ENCODE results near the gene CALML4.
A peak's percentile ranks its signal among the peaks of the same experiment; 100 is the strongest.
"Not testable (repeated sequence)": the region's sequence is repeated elsewhere in the genome, so short reads cannot be mapped to it uniquely, and the experiment has no call there.

CALML4 gene, protein sequence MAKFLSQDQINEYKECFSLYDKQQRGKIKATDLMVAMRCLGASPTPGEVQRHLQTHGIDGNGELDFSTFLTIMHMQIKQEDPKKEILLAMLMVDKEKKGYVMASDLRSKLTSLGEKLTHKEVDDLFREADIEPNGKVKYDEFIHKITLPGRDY

DNA sequence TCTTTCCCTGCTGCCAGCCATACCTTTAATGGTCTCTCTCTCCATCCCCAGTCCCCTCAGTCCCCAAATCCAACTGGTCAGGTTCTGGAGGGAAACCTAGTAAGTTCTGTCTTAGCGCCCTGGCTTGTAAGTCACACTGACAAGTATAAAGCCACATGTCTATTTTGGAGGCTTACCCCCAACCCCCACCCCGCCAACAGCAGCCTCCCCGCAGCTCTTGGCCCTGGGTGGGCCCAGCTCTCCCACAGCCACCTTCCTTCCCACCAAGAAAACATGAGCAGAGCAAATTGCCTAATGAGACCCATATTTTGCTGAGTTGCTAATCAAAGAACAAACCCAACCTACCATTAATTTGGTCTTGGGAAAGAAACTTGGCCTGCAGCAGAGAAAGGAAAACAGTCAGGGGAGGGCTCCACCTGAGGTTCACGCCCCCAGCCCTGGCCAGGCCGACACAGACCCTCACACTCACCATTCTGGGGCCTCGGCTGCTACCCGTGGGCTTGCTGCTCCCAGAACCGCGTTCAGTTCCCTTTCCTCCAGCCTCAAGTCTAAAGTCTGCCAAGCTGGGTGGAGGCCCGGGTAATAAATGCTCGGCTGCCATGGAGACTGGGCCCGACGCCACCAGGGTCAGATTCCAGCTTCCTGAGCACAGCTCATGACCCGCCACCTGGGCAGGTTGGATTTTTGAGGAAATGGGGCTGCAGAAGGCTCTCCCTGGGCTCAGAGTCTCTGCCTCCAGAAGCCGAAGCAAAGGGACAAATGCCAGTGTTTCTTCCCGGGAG, at the start of gene CALML4:
CALML4 (minus strand) TSS at position 557 of the 782 bp plus-strand sequence; CDS start at position 472, 85 bp downstream.
- in situ Hi-C loops (cut with MboI; ENCODE audit: low pct_unique_long_range_greater_than_20kb, low sequenced_read_pairs), result no loop called here

DNA sequence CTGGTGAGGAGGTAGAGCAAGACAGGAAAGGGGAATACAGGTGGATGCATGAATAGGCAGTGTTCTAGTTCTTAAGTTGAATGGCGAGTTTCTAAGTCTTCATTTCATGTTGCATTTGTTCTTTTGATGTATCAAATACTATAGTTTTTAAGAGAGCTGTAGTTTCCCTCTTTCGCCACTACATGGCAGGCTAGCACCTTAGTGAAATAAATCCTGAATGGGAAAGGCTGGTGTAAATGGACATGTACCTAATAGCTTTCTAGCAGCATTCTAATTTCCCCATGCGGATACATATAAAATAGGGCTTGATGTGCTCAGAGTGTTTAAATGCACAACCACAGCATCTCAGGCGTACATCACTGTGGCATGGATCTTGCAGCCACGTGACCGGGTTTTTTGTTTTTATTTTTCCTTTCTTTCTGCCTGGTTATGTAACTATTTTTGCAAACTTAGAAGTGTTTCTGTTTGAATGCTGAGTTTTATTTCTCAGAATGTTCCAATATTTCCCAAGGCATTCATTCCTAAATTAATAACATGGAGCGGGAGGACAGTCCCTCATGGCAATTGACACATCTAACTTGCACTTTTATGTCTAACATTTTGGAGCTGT, 47.9 kb upstream of the CALML4 start:
- in situ Hi-C loops (cut with MboI; ENCODE audit: low pct_unique_long_range_greater_than_20kb, low sequenced_read_pairs), result no loop called here
- peak; percentile 91 for DNase-seq

More for the DNA sequence above, at the start of gene CALML4:
- peak; percentile 63 for DNase-seq

DNA sequence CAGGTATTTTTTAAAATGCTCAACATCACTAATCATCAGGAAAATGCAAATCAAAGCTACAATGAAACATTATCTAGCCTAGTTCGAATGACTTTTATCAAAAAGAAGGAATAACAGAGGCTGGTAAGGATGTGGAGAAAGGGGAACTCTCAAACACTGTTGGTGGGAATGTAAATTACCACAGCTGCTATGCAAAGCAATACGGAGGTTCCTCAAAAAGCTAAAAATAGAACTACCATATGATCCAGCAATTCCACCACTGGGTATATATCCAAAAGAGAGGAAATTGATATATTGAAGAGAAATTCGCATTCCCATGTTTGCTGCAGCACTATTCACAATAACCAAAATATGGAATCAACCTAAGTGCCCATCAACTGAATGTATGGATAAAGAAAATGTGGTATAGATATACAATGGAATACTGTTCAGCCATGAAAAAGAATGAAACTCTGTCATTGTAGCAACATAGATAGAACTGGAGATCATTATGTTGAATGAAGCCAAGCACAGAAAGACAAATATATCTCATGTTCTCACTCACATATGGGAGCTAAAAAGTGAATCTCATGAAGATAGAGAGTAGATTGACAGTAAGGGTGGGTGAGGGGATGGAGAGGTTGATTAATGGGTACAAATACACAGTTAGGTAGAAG, 44.1 kb upstream of the CALML4 start:
- DNase-seq, result peak; percentile 88
- in situ Hi-C loops (cut with MboI; ENCODE audit: low pct_unique_long_range_greater_than_20kb, low sequenced_read_pairs), result no loop called here

DNA sequence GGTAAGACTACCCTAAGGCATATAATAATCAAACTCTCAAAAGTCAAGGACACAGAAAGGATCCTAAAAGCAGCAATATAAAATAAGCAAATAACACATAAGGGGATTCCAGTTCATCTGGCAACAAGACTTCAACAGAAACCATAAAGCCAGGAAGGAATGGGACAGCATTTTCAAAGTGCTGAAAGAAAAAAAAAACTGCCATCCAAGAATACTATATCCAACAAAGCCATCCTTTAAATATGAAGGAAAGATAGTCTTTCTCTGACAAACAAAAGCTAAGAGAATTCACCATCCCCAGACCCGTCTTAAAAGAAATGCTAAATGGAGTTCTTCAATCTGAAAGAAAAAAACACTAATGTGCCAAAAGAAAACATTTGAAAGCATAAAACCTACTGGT, 39.1 kb upstream of the CALML4 start:
- in situ Hi-C loops (cut with MboI; ENCODE audit: low pct_unique_long_range_greater_than_20kb, low sequenced_read_pairs), result no loop called here
- DNase-seq, result no peak

DNA sequence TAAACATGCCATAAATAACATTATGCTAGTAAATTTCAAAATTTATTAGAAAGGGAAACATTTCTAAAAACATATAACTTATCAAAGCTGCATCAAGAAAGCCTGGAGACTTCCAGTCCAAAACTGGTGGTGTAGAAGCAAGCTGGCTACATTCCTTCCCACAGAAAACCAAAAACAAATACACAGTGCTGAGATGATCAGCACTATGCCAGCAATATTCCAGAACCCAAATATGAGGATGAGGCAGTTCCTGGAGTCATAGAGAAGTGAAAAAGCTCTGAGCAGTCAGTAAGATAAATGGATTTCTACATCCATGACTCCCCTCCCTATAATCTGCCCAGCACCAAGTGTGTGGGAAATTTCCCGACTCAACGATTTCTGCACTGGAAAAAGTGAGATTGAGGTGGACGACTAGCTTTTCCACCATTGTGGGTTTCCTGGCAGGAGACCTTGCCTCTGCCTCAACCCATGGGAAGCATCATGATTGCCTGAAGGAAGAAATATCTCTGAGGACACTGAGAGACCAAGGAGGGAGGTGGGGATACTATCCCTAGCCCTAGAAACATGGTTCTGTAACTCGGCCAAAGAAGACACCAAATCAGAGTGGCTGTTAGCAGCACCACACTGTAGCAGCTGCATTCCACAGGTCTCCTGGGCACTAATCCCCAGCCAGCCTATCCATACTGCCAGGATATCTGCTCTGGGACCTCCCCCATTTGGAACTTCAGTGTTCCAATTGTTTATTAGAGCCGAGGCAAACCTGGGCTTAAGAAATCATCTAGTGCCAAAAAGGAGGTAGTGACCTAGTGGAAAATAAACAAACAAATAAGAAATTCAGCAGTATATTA, 36.2 kb upstream of the CALML4 start:
- DNase-seq, result no peak
- in situ Hi-C loops (cut with MboI; ENCODE audit: low pct_unique_long_range_greater_than_20kb, low sequenced_read_pairs), result no loop called here

DNA sequence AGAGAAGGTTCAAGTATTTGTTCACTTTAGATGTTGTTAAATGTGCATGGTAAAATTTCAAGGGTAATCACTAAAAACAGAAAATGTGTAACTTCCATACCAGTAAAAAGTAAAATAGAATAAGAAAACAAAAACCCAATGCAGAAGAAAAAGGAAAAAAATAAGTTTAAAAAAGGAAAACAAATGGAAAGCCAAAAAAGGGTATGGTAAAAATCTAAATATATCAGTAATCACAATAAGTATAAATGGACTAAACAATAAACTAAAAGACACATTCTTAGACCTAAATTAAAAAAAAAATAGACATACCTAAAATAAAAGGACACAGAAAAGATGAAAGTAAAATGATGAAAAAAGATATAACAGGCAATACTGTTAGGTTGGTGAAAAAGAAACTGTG, 33.9 kb upstream of the CALML4 start:
- in situ Hi-C loops (cut with MboI; ENCODE audit: low pct_unique_long_range_greater_than_20kb, low sequenced_read_pairs), result no loop called here
- no peak for DNase-seq

DNA sequence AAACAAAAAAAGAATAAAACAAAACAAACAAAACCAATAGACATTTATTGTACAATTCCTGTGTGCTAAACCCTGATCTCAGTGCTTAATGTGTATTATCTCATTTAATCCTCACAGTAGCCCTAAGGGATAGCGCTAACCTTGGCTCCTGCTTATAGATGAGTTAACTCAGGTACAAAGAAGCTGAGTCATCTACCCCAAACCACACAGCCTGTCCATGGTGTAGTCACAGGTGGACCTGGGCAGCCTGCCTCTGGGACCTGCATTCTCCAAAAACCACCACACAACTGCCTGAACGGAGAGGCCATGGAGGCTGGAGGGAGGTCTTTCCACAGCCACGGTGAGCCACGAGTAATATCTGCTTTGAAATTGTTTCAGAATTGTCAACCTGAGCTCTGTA, 29.9 kb upstream of the CALML4 start:
- in situ Hi-C loops (cut with MboI; ENCODE audit: low pct_unique_long_range_greater_than_20kb, low sequenced_read_pairs), result no loop called here
- no peak for DNase-seq

DNA sequence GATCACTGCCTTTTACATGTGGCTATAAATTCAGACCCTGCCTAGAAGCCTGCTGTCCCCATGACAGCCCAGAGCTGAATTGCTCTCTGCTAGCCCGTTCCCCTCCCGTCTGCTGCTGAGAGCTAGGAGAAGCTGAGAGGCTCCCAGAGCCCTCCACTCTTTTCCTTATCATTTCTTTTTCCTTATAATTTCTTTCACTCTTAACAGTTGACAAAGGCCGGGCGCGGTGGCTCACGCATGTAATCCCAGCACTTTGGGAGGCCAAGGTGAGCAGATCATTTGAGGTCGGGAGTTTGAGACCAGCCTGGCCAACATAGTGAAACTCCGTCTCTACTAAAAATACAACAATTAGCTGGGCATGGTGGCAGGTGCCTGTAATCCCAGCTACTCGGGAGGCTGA, 29.4 kb upstream of the CALML4 start:
- DNase-seq; in situ Hi-C loops (cut with MboI; ENCODE audit: low pct_unique_long_range_greater_than_20kb, low sequenced_read_pairs): not testable (repeated sequence)

DNA sequence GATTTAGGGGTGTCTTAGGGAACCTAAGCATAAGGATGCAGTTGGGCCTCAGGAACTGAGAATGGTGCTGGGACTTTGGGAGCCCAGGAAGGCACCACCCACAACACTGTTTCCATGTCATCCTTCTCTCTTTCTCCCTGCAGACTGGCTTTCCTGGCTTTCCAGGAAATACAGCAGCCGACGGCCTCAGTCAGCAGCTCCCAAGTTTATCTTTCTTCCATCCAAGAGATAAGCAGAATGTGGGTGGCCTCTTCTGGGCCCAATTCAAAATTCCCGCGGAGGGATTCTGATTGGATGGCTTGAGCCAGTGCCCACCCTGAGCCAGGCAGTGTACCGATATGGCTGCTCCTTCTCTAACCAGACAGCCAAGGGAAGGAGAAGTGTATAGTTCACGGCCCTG, 28.9 kb upstream of the CALML4 start:
- DNase-seq, result no peak

DNA sequence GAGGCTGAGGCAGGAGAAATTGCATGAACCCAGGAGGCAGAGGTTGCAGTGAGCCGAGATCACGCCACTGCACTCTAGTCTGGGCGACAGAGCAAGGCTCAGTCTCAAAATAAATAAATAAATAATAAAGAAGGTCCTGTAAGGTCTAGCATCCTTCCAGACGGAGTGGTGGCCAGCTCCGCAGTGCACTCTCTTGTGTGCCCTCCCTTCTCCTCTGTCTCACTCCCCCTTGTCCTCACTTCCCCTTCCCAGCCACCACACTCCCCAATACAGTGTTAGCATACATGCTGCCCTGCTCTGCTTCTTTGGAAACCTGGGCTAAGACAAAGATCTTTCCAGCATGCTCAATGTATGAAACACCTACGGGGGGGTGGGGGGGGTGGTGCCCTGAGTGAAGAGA, 27.8 kb upstream of the CALML4 start:
- peak; percentile 89 for DNase-seq

More for the DNA sequence above, 28.9 kb upstream of the CALML4 start:
- in situ Hi-C loops (cut with MboI; ENCODE audit: low pct_unique_long_range_greater_than_20kb, low sequenced_read_pairs), result no loop called here

DNA sequence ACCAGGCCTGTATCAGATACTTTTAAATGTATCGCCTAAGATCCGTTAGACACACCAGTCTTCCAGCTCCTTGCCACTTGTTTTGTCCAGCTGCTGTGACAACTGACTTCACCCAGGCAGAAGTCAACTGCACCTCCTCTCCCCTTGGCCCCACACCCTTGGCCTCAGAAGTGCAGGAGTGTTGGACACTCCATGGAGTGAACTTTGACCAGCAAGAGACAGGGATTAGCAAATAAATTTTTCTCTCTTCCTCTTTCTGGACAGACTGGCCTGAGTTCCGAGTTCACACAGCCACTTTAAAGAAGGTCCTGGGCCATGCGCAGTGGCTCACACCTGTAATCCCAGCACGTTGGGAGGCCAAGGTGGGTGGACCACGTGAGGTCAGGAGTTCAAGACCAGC, 27.3 kb upstream of the CALML4 start:
- in situ Hi-C loops (cut with MboI; ENCODE audit: low pct_unique_long_range_greater_than_20kb, low sequenced_read_pairs), result no loop called here
- DNase-seq, result no peak

More for the DNA sequence above, 27.8 kb upstream of the CALML4 start:
- in situ Hi-C loops (cut with MboI; ENCODE audit: low pct_unique_long_range_greater_than_20kb, low sequenced_read_pairs), result no loop called here

DNA sequence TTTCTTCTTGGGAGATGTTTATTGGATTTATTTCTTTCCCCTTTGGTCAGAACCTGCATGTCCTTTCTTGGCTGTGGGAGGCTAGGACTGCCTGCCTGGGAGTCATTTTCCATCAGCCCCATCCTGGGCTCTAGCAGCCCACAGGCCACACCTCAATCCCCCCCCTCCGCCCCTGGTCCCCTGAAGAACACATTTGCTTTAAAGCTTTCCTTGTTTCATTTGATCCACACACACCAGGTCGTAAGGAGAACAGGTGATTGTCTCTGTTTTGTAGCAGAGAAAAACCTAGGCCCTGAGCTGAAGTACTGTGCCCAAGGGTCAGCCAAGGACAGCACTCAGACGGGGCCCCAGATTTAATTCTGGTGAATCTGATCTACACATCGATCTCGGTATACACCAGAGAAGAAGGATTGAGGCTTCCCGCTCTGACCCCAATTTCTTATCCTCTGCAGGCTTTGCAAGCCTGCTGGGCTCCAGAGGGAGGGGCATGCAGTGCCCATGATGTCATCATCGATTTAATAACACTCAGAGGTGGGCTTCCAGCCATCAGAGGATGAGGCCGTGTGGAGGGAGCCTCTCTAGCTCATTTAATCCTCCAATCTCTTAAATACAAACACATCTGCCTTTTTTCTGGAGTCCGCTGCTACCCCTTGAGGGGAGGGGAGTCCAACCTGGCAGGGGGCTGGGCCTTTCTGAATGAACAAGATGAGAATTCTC, 26.1 kb upstream of the CALML4 start:
- in situ Hi-C loops (cut with MboI; ENCODE audit: low pct_unique_long_range_greater_than_20kb, low sequenced_read_pairs), result no loop called here

DNA sequence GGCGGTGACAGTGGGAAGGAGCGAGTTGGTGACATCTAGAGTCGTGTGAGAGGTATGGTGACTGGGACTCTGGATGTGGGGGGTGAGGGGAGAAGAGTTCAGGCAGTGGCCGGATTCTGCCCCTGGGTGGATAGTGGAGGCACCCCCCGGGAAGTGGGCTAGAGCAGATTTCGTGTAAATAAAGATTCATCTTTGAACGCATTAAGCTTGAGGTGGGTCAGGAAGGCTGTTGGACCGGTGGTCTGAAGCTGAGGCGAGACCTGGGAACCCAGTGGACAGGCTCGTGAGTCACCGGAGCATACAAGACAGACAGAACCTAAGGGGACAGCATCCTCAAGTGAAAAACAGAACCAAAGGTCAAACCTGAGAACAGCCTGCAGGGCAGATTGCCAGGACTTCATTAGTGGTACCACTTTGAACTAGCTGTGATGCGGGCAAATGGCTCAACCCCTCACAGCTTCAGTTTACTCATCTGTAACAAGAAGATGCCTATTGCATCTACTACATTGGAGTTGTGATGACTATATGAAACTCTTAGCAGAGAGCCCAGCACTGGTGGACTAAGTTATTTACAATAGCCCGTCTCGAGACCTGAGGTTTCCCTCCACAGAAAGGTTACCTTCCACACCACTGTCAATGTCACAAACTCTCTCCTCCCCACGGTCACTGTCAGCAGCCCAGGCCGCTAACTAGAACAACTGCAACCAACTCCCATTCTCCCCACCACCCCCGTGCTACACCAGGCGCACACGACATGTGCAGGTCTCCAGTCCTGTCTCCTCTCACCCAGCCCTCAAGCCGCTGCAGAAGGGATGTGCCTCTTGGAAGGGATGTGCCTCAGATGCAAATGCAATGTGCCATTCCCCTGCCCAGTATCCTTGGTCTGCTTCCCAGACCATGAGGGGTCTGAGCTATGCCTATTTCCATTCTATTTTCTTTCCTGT, 25.3 kb upstream of the CALML4 start:
- in situ Hi-C loops (cut with MboI; ENCODE audit: low pct_unique_long_range_greater_than_20kb, low sequenced_read_pairs), result no loop called here
- DNase-seq, result no peak

More for the DNA sequence above, 26.1 kb upstream of the CALML4 start:
- DNase-seq, result no peak

DNA sequence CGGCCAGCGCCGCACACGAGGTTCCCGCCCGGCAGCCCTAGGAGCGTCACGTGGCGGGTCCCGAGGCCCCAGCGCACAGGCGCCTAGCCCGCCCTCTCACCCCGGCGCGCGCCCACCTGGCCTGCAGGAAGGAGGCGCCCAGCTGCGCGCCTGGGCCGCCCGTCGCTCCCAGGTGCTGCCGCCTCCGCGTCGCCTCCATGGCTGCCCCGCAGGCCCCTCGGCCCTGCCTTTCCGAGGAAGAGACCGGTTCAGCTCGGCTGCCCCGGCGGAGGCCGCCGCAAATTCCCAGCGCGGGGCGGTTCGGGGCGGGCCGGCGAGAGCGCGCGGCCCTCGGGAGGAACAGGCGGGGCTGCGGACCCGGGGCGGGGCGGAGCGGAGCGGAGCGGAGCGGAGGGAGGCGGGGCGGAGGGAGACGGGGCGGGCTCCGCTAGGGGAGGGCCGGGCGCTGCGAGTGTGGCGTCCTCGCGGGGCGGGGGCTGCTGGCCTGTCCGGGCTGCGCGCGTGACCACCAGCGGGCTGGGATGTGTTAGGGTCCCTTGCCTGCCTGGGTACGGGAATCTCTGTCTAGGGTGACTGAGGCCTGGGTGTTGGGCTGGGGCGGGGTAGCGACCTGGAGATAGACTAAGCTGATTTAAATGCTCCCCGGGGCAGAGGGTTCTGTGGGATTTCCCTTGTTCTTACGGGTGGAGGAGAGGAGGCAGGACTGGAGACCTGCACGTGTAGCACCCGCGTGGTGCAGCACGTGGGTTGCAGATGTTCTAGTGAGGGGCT, 24.4 kb upstream of the CALML4 start, which contains the start of gene CLN6:
CLN6 (minus strand) TSS at position 343 of the 771 bp plus-strand sequence; CDS start at position 199, 144 bp downstream.
- DNase-seq, result peak; percentile 93
- in situ Hi-C loops (cut with MboI; ENCODE audit: low pct_unique_long_range_greater_than_20kb, low sequenced_read_pairs), result no loop called here

DNA sequence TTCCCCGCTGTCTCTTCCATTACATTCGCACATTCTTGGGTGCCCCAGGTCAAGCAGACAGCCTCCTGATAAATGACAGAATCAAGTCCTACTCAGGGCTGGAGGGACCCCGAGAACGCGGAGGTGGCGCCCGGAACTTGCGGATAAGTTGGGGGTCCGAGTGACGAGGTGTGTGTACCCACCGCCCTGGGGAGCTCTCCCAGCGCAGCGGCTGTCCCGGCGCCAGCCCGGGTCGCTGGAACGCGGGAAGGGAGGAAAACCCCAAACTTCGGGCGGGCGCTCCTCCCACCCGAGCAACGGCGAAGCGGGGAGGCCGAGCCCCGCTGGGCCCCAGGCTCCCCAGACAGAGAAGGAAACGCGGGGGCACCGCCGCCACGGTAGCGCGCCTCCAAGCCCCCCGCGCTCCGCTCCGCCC, 23.8 kb upstream of the CALML4 start:
- no peak for DNase-seq
- in situ Hi-C loops (cut with MboI; ENCODE audit: low pct_unique_long_range_greater_than_20kb, low sequenced_read_pairs), result no loop called here

DNA sequence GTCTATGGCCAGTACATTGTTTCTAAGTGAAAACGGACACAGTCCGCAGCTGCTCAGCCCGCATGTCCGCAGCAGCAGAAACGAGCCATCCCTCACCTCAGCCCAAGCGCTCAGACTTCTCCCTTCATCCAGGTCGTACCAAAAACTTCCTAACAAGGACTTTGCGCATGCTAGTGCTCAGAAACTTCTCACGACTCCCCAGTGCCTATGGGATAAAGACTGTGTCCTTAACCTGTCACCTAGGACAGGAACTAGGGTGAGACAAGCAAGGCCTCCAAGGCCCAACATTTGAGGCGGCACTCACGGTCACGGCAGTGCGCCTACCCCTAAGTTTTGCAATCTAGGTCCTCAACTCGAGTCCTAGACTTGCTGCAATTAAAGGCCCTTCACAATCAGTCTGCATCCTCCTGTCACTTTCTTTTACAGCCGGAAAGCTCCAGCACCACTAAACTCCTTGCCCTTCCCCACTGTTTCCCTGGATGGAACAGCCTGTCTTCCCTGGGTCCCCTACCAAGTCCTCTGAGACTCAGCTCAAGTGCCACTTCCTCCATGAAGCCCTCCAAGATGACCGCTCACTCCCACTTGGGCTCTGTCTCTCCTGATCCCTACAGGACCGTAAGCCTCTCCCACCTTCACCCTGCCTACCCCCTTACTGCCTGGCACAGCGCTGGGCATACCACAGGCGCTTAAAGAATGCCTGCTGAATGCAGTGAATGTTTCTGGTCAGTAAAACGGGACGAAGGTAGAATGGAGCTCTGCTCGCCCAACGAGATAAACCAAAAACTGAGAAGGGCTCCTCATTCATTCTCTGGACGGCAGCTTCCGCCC, 23.2 kb upstream of the CALML4 start:
- in situ Hi-C loops (cut with MboI; ENCODE audit: low pct_unique_long_range_greater_than_20kb, low sequenced_read_pairs), result no loop called here
- DNase-seq, result peak; percentile 68
